GM12801 (cell line): ENCODE data around the gene MPL.

Experiments used
- TF ChIP-seq, protein P1 (sequence below): IDR thresholded peaks from one replicate; pipeline ENCODE4 v1.5.1; 2011; ENCODE audit warnings: control low read depth; ENCODE audit not compliant: insufficient read length; ENCODE audit errors: extremely low read depth

MPL gene

DNA sequence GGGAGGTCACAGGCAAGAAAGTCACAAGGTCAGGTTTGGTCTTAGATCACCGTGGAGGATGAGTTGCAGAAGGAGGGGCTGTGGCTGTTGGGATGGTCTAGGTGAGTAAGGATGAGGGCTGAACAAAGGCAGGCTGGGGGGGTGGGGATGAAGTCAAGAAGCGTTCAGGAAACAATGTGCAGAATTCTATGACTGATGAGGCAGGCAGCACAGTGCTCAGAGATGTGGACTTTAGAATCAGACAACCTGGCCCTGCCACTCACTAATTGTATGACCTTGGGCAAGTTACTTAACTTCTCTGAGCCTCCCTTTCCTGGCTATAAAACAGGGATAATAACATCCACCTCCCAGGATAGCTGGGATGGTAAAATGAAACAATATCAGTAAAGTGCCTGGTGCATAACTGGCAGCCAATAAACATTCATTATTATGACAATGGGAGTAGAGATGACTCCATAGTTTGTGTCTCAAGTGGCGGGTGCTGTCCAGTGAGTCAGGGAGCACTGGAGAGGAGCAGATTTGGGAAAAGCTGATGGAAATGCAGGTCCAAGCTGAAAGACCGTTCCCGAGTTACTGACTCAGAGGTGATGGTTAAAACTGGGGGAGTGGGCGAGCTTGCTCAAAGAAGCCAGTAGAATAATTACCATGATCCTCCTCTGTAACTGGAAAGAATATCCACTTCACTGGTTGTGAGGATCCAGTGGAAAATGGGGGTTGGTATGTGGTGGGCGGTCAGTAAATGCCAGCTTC, 34.7 kb upstream of the MPL start:
- TF ChIP-seq, protein P1, sequence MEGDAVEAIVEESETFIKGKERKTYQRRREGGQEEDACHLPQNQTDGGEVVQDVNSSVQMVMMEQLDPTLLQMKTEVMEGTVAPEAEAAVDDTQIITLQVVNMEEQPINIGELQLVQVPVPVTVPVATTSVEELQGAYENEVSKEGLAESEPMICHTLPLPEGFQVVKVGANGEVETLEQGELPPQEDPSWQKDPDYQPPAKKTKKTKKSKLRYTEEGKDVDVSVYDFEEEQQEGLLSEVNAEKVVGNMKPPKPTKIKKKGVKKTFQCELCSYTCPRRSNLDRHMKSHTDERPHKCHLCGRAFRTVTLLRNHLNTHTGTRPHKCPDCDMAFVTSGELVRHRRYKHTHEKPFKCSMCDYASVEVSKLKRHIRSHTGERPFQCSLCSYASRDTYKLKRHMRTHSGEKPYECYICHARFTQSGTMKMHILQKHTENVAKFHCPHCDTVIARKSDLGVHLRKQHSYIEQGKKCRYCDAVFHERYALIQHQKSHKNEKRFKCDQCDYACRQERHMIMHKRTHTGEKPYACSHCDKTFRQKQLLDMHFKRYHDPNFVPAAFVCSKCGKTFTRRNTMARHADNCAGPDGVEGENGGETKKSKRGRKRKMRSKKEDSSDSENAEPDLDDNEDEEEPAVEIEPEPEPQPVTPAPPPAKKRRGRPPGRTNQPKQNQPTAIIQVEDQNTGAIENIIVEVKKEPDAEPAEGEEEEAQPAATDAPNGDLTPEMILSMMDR = no peak

DNA sequence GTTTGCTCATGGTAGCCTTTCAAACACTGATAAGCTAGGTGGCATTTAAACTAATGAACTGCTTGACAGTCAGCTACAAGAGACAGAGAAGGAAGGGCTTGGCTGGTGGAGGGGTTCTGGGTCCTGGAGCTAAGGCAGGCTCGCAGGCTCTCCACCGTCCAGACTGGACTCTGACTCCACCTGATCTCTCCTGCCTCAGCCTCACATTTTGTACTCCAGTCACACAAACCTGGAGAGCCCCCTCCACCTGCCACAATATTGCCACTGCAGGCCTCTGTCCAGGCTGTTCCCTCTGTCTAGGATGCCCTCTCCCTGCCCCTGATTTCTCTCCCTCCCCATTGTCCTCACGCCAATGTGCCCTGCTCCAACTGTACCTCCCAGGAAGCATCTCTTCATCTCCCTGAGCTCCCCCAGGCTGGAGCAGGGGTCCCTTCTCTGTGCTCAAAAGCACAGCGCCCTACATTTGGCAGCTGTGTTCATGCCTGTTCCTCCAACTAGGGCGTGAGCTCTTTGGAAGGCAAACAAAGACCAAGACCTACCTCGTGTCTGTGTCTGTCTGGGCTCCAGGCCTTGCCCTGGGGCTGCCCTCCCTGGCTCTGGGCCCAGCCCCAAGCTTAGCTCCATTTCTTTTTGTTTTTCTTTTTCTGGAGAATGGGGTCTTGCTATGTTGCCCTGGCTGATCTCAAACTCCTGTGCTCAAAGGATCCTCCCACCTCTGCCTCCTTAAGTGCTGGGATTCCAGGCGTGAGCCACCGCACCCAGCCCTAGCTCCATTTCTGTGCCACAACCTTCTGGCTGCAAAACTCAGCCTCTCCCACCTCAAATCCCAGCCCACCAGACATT, 33.9 kb upstream of the MPL start:
- TF ChIP-seq, protein P1 = no peak

DNA sequence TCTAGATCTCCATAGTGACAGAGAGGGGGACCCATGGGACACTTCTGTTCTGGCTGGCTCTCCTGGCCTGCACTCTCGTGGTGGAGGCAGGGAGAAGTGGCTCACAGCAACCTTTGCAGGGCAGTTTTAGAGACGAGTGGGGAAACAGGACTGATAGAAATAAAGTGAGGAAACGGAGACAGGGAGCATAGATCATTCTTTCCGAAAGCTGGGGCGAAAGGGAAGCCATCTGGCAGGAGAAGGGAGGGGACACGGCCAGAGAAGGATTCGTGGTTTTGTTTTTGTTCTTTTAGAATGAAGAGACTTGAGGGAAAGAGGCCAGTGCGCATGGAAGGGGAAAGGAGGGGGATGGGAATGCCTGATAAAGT, 33.3 kb upstream of the MPL start:
- TF ChIP-seq, protein P1 = no peak

DNA sequence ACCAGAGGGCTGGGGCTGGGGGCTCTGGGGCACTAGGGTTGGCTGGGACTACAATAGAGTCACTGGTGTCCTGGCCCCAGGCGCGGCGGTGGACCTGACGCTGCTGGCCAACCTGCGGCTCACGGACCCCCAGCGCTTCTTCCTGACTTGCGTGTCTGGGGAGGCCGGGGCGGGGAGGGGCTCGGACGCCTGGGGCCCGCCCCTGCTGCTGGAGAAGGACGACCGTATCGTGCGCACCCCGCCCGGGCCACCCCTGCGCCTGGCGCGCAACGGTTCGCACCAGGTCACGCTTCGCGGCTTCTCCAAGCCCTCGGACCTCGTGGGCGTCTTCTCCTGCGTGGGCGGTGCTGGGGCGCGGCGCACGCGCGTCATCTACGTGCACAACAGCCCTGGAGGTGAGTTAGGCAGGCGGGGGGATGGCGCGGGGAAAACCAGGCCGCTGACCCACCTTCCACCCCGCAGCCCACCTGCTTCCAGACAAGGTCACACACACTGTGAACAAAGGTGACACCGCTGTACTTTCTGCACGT, 32.8 kb upstream of the MPL start:
- TF ChIP-seq, protein P1 = no peak

DNA sequence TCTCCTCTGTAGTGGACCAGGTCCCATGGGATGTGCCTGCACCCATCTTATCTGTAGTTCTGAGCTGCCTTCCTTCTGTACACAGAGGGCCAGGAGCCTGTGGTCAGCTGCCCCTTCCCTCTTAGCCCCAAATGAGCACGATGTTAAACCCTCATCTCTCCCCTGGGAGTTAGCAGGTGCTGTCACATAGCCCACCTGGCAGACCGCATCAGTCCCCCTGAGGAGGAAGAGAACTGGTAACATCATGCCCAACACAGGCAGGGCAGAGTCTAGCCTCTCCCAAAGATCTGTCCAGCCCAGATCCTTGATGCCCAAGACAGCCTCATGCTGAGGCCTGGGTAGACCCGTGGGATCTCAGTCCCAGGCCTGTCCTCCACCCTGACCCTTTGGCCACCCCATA, 32.2 kb upstream of the MPL start:
- TF ChIP-seq, protein P1 = no peak

DNA sequence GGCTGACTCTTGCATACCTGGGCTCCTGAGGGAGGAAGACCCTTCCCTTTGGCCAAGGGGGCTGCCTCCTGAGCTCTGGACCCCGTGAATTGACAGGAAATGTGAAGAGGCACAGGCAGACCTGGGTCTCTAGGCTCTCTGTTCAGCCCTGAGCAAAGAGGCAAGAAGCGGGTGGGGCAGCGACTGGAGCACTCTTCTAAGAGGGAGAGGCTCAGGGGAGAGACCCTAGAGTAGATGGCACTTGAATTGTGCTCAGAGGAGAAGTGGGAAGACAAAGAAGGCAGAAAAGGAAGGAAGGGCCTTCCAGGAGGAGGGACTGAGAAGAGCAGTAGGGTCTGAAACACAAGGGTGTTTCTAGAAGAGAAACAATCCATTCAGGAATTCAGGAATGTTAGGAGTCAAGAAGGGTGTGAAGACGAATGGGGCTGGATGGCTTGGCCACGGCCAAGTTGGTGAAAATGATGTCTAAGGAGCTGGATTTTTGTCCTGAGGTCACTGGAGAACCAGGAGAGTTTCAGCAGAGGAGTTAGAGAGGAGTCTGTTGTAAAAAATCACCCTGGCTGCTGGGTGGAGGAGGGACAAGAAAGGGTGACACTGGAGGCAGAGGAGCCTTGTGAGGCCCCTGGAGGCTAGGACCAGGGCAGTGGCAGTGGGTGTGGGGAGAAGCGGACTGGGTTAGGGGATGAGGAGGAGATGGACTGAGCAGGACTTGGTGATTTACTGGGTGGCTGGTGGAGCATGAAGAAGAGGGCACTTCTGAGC, 31.5 kb upstream of the MPL start:
- TF ChIP-seq, protein P1 = no peak
